ENCODE data around the gene IL20.

GRCh38 chr1:206898915-206899431 is 33.5 kb downstream of the IL20 start:
- TF ChIP-seq CTCF (conservative IDR thresholded peaks at IDR 0.05; ENCODE audit: low read length) (no peak), EZH2phosphoT487 (IDR thresholded peaks at IDR 0.05; ENCODE audit: borderline replicate concordance, low read depth, low read length) (no peak)

Data from OCI-LY7 (cell line).